Suppressor macrophage treated with lipopolysaccharide for 4 hours (primary cell): ENCODE measurements around the gene UACA.
A peak's percentile ranks its signal among the peaks of the same experiment; 100 is the strongest.

Experiments
- DNase-seq: peaks from one replicate; pipeline ENCODE4 v3.0.0-alpha.2; 2020

Gene UACA

GRCh38 chr15:70708839-70709238 lies 54.5 kb downstream of the UACA start:
- DNase-seq = no peak

- DNase-seq = no peak
These were observed 55.6 kb downstream of the UACA start for GRCh38 chr15:70707686-70708300.

DNA sequence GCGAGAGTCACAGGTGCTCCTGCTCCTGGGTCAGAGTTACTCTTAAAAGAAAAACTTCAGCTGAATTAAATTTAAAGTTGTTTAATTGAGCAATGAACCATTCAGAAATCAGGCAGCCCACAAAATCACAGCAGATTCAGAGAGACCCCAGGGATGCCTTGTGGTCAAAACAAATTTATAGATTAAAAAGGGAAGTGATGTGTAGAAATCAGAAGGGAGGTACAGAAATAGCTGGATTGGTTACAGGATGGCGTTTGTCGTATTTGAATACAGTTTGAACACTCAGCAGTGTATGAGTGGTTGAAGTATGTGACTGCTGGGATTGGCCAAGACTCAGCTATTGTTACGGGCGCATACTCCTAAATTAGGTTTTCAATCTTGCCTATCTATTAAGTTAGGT lies 58.6 kb downstream of the UACA start:
- DNase-seq = no peak

GRCh38 chr15:70704166-70704565 lies 59.2 kb downstream of the UACA start:
- DNase-seq = no peak

DNA sequence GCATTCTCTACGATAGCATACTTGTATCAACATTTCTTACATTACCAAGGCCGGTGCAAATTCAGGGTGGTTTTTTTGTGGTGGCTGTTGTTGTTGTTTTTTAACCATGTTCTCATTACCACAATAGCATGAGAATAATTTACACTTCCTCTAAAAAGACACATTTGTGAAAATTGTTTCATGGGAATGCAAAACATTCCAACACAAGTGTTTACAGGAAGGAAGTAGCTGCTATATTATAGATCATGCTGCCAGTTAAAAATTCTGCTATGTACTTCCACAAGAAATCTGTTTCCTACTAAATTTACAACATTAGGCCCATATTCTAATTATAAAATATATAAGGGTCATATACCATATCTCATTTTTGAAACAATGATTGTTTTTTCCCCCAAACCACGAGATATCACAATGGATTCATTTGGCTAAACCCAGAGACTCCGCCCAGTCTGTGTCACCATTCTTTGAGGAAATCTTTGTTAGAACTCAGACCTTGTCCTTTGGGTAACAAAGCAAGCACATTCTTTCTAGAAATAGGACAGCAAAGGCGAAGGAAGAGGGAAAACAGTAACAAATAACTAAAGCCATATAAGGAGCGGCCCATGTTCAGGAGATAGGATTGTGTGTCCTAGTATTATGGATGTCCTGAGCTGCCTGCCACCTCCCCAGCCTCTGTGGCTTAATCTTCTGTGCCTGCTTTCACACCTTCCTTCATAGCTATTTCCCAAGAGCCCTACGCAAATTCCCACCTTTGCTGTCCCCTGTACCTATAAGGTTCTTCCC lies 60.1 kb downstream of the UACA start:
- DNase-seq = no peak

GRCh38 chr15:70702584-70702983 lies 60.8 kb downstream of the UACA start:
- no peak for DNase-seq

- no peak for DNase-seq
These were observed 61.3 kb downstream of the UACA start for GRCh38 chr15:70701891-70702568.

GRCh38 chr15:70701171-70701570 lies 62.2 kb downstream of the UACA start:
- DNase-seq = no peak

DNA sequence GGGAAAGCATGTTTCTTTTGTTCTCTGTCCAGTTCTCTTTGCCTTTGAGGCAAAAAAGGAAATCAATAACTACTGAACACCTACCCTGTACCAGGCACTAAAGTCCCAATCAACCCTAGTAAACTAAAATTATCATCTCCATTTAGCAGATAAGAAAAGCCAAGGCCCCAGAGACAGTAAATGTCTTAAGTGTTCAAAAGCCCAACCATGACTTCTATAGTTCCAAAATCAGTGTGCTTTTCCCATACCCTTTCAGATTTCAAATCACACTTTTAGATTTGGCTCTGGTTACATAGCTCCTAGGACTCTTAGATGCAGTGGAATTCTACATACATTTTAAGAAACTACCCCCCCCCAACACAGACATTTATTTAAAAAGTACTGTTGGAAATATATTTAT lies 63.5 kb downstream of the UACA start:
- DNase-seq = no peak

- no peak for DNase-seq
These were observed 64.4 kb downstream of the UACA start for GRCh38 chr15:70698836-70699390.

DNA sequence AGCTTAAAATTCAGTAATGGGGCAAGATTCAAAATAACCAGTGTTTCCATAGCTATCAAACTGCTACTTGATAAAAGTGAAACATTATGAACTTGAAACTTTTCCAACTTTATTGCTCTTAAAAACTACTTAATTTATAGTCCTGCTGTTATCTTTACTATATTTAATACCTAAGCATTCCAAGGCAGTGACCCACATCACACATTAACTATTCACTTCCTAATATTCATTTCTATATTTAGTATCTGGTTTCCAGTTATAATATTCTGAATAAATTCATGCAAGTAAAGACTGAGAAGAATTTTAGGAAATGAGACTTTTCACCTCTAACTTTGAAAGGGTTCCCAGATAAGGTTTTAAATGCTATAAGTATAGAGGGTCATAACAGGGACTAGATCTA lies 64.9 kb downstream of the UACA start:
- DNase-seq = no peak

GRCh38 chr15:70690491-70691276 lies 72.7 kb downstream of the UACA start:
- DNase-seq = no peak

- DNase-seq = no peak
These were observed 73.3 kb downstream of the UACA start for GRCh38 chr15:70690021-70690420.

- no peak for DNase-seq
These were observed 75.9 kb downstream of the UACA start for GRCh38 chr15:70687482-70687881.

DNA sequence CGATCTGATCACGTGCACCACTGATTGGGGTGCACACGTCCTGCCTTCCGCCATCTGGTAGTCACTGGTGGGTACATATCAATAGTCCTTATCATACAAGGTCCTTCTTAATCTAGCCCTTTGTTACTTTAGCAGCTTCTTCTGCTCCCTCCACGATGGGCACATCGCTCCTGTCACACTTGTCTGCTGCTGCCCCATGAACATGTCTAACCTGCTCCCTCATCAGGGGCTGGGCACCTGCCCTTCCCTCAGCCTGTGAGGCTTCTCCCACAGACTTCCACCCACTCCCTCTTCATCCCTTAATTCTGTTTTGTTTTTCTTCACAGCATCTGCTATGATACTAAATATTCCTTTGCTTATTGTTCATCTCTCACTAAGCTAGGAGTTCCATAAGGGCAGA lies 82.5 kb downstream of the UACA start:
- no peak for DNase-seq

GRCh38 chr15:70679919-70680231 lies 83.5 kb downstream of the UACA start:
- DNase-seq = no peak

GRCh38 chr15:70672081-70672480 lies 91.3 kb downstream of the UACA start:
- peak; percentile 5 for DNase-seq

GRCh38 chr15:70670680-70671079 lies 92.7 kb downstream of the UACA start:
- DNase-seq = peak; percentile 5

- DNase-seq = no peak
These were observed 93.2 kb downstream of the UACA start for GRCh38 chr15:70669966-70670658.

DNA sequence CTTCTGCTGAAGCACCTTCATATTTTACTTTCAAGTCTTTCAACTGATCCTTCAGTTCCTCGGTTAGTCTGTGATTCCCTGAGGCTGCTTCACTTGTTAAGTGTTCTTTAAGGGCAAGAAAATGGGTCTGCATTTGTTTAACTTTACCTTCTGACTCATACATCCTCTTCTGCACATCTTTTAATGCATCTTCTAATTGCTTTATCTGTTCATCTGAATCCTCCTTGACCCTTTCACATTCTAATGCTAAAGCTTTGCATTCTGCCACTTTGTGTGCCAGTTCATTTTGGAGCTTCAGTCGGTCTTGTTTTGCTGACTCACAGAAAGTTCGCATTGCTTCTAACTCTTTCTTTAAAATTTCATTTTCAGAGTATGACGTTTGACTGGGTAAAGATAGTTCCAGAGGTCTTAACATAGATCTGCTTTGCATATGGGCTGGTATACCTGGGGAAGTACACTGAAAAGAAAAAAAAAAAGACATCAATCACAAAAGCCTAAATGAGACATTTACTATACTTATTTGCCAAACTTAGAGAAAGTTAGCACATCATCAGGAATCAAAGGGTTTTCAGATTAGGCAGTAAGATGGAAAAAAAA lies 94.3 kb downstream of the UACA start:
- DNase-seq = no peak

GRCh38 chr15:70665599-70665998 lies 97.8 kb downstream of the UACA start:
- no peak for DNase-seq

- no peak for DNase-seq
These were observed 98.9 kb downstream of the UACA start for GRCh38 chr15:70664494-70664893.
